ENCODE results near the gene SBDS. TPM values are rescaled to one million over a fixed set of nuclear protein-coding genes. Genes with fewer than 3 reads are reported as not detected.
A peak's percentile ranks its signal among the peaks of the same experiment; 100 is the strongest.
"Not testable (repeated sequence)": the region's sequence is repeated elsewhere in the genome, so short reads cannot be mapped to it uniquely, and the experiment has no call there.

Gene SBDS
- total RNA-seq (2014; rRNA removed) (72.4 and 91.7 TPM in 2 replicates), Bru-seq, nascent RNA (percentile 92 among the genes with signal in this experiment), BruChase-seq, experiment 1, labeled RNA remaining after a 6-hour chase (percentile 98 among the genes with signal in this experiment), BruChase-seq, experiment 2, labeled RNA remaining after a 2-hour chase (percentile 96 among the genes with signal in this experiment)
- long read RNA-seq, transcript SBDS-201 (5 exons, 1,631 nt): major isoform, 252 of 286 reads
- long read RNA-seq, partial matches to known transcripts: 20 of 286 reads
- long read RNA-seq, other reads (novel, unspliced or antisense): 14 of 286 reads

DNA sequence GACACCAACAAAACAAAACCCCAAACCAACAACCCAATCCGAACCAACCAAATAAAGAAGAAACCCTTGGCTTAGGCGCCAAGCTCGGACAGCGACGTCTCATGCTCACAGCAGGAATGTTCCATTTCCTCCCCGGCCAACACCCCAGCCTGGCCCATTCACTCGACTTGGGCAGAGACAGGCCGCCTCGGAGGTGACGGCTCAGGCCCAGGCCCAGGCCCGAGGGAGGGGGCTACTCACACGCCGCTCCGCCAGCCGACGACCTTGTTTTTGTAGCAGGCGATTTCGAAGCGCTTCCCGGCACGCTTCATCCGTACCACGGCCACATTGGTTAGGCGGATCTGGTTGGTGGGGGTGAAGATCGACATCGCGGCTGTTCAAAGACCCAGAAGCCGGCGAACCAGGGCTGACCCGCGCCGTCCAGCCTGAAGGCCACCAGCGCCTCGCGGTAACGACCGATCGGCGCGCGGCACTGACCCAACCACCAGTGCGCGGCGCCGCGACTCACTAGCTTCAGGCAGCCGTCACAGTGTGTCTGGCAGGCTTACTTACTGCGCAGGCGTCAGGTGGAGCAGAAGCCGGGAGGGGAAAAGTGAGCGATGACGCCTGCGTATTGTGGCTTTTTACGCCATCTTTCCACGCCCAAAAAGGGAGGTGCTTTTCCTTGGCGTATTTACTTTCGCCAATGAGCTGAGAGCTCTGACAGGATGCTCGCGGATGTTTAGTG lies at the start of gene SBDS:
Gene SBDS (minus strand): TSS at position 537 of the 727 bp plus-strand sequence. CDS start 169 bp downstream, at position 368.
- peaks cover 40% of the 10 kb centered on the region for H3K79me2 ChIP-seq (ENCODE audit: low read length)

DNA sequence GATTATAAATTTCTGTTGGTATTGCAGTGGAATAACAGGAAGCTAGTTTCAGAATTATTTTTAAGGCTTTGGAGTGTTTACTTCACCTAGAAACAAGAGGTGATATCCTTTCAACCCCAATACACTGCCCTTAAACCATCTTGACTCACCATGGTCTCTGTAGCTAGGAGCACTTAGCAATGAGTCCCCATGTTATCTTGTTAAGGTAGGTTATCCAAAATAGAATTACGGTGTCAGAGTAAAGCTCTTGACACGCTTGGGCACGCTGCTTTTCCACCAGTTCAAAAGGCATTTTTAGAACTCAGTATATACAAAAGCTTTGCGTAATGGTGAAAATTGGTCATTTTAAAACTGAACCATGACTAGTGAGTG lies 48.2 kb upstream of the SBDS start:
- peak overlapping the region; percentile 67 for H3K27ac ChIP-seq (ENCODE audit: low read length)
- H3K36me3 ChIP-seq (ENCODE audit: low read depth, low read length); H3K4me3 ChIP-seq (ENCODE audit: low read length); CTCF ChIA-PET; BruUV-seq (replicated peaks); H2AFZ ChIP-seq (ENCODE audit: low read length); H4K20me1 ChIP-seq (ENCODE audit: low read length); ATAC-seq; H3F3A ChIP-seq (ENCODE audit: low read length, unreplicated experiment); H3K79me2 ChIP-seq (ENCODE audit: low read length); H3K9ac ChIP-seq (ENCODE audit: low read length); H3K9me3 ChIP-seq (ENCODE audit: low read length); H3K27me3 ChIP-seq (ENCODE audit: low read length); H3K9me2 ChIP-seq (replicated peaks; ENCODE audit: low read length): not testable (repeated sequence)
- peak overlapping the region; percentile 43; the same call in 1 of the 2 replicates for H3K4me2 ChIP-seq (ENCODE audit: low read length)
- POLR2A ChIA-PET (ENCODE audit: unreplicated experiment): interaction anchor here (0.5 kb wide), 1 partner anchor 259 kb away, joined by 7 read pairs; no protein-coding TSS in a partner anchor
- peaks cover 11% of the 10 kb centered on the region for H3K4me1 ChIP-seq (ENCODE audit: insufficient read depth, low read length)
- peak; percentile 19 for DNase-seq
- intact Hi-C loops (cut with micrococcal nuclease): loop anchor here (5.0 to 10.0 kb wide), 2 partner anchors 81 to 259 kb away; no protein-coding TSS in a partner anchor

More for the DNA sequence above, at the start of gene SBDS:
- POLR2A ChIA-PET (ENCODE audit: unreplicated experiment): interaction anchor here (0.5 to 1.2 kb wide), 6 partner anchors 42 to 366 kb away, joined by 3 to 7 read pairs (median 5); partner anchors contain the start of gene KCTD7
- H3K36me3 ChIP-seq (ENCODE audit: low read depth, low read length); H3F3A ChIP-seq (ENCODE audit: low read length, unreplicated experiment); H3K9me2 ChIP-seq (replicated peaks; ENCODE audit: low read length); H3K9me3 ChIP-seq (ENCODE audit: low read length); H4K20me1 ChIP-seq (ENCODE audit: low read length); intact Hi-C loops (cut with micrococcal nuclease); H3K4me1 ChIP-seq (ENCODE audit: insufficient read depth, low read length); H3K27me3 ChIP-seq (ENCODE audit: low read length): not testable (repeated sequence)
- Histone ChIP-seq H3K9ac (ENCODE audit: low read length) (peak within 1 kb of the TSS; percentile 81), H3K27ac (ENCODE audit: low read length) (peak within 1 kb of the TSS; percentile 54), H3K4me3 (ENCODE audit: low read length) (peak within 1 kb of the TSS; percentile 85), H3K4me2 (ENCODE audit: low read length) (peak within 1 kb of the TSS; percentile 81), H2AFZ (ENCODE audit: low read length) (peak within 1 kb of the TSS; percentile 86)
- peak; percentile 56 for ATAC-seq
- BruUV-seq (replicated peaks): TSS peak; percentile 74
- DNase-seq: peak; percentile 99
- CTCF ChIA-PET: interaction anchor here (0.5 to 1.3 kb wide), 4 partner anchors 30 to 307 kb away, joined by 3 to 4 read pairs (median 4); no protein-coding TSS in a partner anchor

DNA sequence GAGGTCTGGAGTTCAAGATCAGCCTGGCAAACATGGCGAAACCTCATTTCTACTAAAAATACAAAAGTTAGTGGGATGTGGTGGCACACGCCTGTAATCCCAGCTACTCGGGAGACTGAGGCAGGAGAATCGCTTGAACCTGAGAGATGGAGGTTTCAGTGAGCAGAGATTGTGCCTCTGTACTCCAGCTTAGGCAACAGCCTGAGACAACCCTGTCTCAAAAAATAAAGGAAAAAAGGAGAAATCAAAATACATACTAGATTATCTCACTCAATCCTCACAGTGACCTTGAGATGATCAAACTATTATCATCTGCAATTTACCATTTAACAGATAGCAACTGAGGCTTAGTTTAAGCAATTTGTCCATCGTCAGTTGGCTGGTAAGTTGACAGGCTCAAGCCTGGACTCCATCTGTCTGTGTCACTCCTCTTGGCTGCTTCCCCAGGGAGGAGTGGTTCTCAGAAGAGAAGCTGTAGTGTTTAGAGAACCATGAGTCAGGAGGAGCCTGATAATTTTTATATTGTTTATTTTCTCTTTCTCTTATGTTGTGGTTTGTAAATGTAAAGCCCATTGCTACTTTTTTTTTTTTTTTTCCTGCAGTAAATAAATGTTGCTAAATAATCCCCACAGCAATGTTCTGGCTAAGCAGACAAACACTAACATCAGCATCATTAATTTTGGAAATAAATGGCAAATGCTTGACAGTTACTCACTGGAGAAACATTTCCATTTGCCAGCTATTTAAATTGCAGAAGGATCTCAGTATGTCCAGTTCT lies 47.6 kb upstream of the SBDS start:
- H3K27ac ChIP-seq (ENCODE audit: low read length): peak overlapping the region; percentile 67
- POLR2A ChIA-PET (ENCODE audit: unreplicated experiment): interaction anchor here (0.5 kb wide), 1 partner anchor 259 kb away, joined by 7 read pairs; no protein-coding TSS in a partner anchor
- ATAC-seq: peak; percentile 99

DNA sequence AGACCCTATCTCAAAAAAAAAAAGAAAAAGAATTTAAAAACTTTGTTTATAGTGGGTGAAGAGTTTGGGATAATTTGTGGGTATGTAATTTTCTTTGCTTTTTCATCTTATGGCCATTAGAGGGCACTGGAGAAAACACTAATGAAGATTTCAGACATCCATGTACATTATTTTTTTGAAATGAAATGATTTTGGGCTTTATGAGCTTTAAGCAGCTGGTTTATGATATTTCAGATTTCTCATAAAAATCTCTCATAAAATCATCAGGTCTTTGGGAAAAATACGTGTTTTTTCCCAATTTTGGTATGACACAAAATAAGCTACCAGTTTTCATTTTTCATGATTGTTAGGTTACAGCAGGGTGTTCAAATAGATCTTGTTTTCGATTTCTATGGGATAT lies 45.4 kb upstream of the SBDS start:
- not testable (repeated sequence) for H4K20me1 ChIP-seq (ENCODE audit: low read length); BruUV-seq (replicated peaks); DNase-seq; H3K36me3 ChIP-seq (ENCODE audit: low read depth, low read length); ATAC-seq; H3K9me2 ChIP-seq (replicated peaks; ENCODE audit: low read length); H3K9ac ChIP-seq (ENCODE audit: low read length); H3K79me2 ChIP-seq (ENCODE audit: low read length); H3F3A ChIP-seq (ENCODE audit: low read length, unreplicated experiment); H3K4me3 ChIP-seq (ENCODE audit: low read length); H3K4me2 ChIP-seq (ENCODE audit: low read length); H2AFZ ChIP-seq (ENCODE audit: low read length); H3K27ac ChIP-seq (ENCODE audit: low read length); H3K27me3 ChIP-seq (ENCODE audit: low read length); H3K9me3 ChIP-seq (ENCODE audit: low read length)
- TF ChIP-seq, protein P1, sequence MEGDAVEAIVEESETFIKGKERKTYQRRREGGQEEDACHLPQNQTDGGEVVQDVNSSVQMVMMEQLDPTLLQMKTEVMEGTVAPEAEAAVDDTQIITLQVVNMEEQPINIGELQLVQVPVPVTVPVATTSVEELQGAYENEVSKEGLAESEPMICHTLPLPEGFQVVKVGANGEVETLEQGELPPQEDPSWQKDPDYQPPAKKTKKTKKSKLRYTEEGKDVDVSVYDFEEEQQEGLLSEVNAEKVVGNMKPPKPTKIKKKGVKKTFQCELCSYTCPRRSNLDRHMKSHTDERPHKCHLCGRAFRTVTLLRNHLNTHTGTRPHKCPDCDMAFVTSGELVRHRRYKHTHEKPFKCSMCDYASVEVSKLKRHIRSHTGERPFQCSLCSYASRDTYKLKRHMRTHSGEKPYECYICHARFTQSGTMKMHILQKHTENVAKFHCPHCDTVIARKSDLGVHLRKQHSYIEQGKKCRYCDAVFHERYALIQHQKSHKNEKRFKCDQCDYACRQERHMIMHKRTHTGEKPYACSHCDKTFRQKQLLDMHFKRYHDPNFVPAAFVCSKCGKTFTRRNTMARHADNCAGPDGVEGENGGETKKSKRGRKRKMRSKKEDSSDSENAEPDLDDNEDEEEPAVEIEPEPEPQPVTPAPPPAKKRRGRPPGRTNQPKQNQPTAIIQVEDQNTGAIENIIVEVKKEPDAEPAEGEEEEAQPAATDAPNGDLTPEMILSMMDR (conservative IDR thresholded peaks at IDR 0.05; ENCODE audit: low read depth, low read length): peak; percentile 53
- intact Hi-C loops (cut with micrococcal nuclease): loop anchor here (5.0 to 10.0 kb wide), 2 partner anchors 84 to 261 kb away; no protein-coding TSS in a partner anchor
- ChIA-PET POLR2A (ENCODE audit: unreplicated experiment) (interaction anchor here (0.7 kb wide), 1 partner anchor 300 kb away, joined by 16 read pairs; no protein-coding TSS in a partner anchor), CTCF (interaction anchor here (0.7 to 0.8 kb wide), 2 partner anchors 121 to 136 kb away, joined by 3 to 4 read pairs; no protein-coding TSS in a partner anchor)
- peaks cover 11% of the 10 kb centered on the region for H3K4me1 ChIP-seq (ENCODE audit: insufficient read depth, low read length)

More for the DNA sequence above, 47.6 kb upstream of the SBDS start:
- H3K27me3 ChIP-seq (ENCODE audit: low read length); H3K79me2 ChIP-seq (ENCODE audit: low read length); H3K9ac ChIP-seq (ENCODE audit: low read length); H3K36me3 ChIP-seq (ENCODE audit: low read depth, low read length); H4K20me1 ChIP-seq (ENCODE audit: low read length); CTCF ChIA-PET; H2AFZ ChIP-seq (ENCODE audit: low read length); H3K9me2 ChIP-seq (replicated peaks; ENCODE audit: low read length); H3F3A ChIP-seq (ENCODE audit: low read length, unreplicated experiment); H3K4me3 ChIP-seq (ENCODE audit: low read length); BruUV-seq (replicated peaks); H3K9me3 ChIP-seq (ENCODE audit: low read length): not testable (repeated sequence)
- intact Hi-C loops (cut with micrococcal nuclease): loop anchor here (5.0 to 10.0 kb wide), 2 partner anchors 82 to 259 kb away; no protein-coding TSS in a partner anchor
- peak overlapping the region; percentile 43; the same call in 1 of the 2 replicates for H3K4me2 ChIP-seq (ENCODE audit: low read length)
- DNase-seq: peak; percentile 91
- H3K4me1 ChIP-seq (ENCODE audit: insufficient read depth, low read length): peaks cover 11% of the 10 kb centered on the region

All from PC-3 (cell line).